Hepatocyte (in vitro differentiated cells): ENCODE measurements around the gene CBFA2T3. TPM values are rescaled to one million over a fixed set of nuclear protein-coding genes. Genes with fewer than 3 reads are reported as not detected.

ENCODE experiments used
- DNase-seq: peaks from one replicate; pipeline ENCODE4 v3.0.0-alpha.2; 2016; ENCODE audit warnings: low spot score
- H2AFZ ChIP-seq: fragments of 200-600 bp; sonication (generic); 2 replicates; pipeline ENCODE4 v1.6.0; 2016; ENCODE audit warnings: antibody characterized with exemption, mild to moderate bottlenecking
- H3K27ac ChIP-seq: fragments of 200-600 bp; sonication (generic); 2 replicates; pipeline ENCODE4 v1.5.1; 2016; ENCODE audit warnings: mild to moderate bottlenecking
- H3K27me3 ChIP-seq: fragments of 200-600 bp; sonication (generic); 2 replicates; pipeline ENCODE4 v1.6.1; 2016
- H3K36me3 ChIP-seq: fragments of 200-600 bp; sonication (generic); replicated peaks from 2 replicates; pipeline ENCODE4 v1.5.1; 2016; ENCODE audit warnings: low read depth; ENCODE audit not compliant: insufficient read depth
- H3K4me1 ChIP-seq: fragments of 200-600 bp; sonication (generic); 2 replicates; pipeline ENCODE4 v1.5.1; 2016; ENCODE audit warnings: mild to moderate bottlenecking, moderate library complexity; ENCODE audit not compliant: insufficient read depth
- H3K4me2 ChIP-seq: fragments of 200-600 bp; sonication (generic); 2 replicates; pipeline ENCODE4 v1.6.0; 2016
- H3K4me3 ChIP-seq: fragments of 200-600 bp; sonication (generic); 2 replicates; pipeline ENCODE4 v1.5.1; 2016; ENCODE audit warnings: mild to moderate bottlenecking
- H3K79me2 ChIP-seq: fragments of 200-600 bp; sonication (generic); 2 replicates; pipeline ENCODE4 v1.6.0; 2017; ENCODE audit warnings: mild to moderate bottlenecking
- H3K9me2 ChIP-seq: fragments of 200-600 bp; sonication (generic); replicated peaks from 2 replicates; pipeline ENCODE4 v1.6.0; 2017; ENCODE audit warnings: mild to moderate bottlenecking; ENCODE audit not compliant: insufficient read depth
- H3K9me3 ChIP-seq: fragments of 200-600 bp; sonication (generic); 2 replicates; pipeline ENCODE4 v1.5.1; 2016; ENCODE audit warnings: low read depth, mild to moderate bottlenecking
- H4K20me1 ChIP-seq: fragments of 200-600 bp; sonication (generic); 2 replicates; pipeline ENCODE4 v1.6.0; 2016; ENCODE audit warnings: mild to moderate bottlenecking; ENCODE audit not compliant: insufficient read depth, poor library complexity, severe bottlenecking
- EZH2 ChIP-seq: fragments of 200-600 bp; sonication (generic); IDR thresholded peaks from 2 replicates; pipeline ENCODE4 v1.6.1; 2016; ENCODE audit warnings: antibody characterized with exemption, mild to moderate bottlenecking, borderline replicate concordance
- EZH2phosphoT487 ChIP-seq: fragments of 200-600 bp; sonication (generic); IDR thresholded peaks from one replicate; pipeline ENCODE4 v1.6.1; 2018; ENCODE audit warnings: antibody characterized with exemption, mild to moderate bottlenecking, low read depth, moderate library complexity; ENCODE audit not compliant: unreplicated experiment, severe bottlenecking
- WGBS: methylation state at CpG from one replicate; pipeline ENCODE4 v1.1.6; 2016; ENCODE audit warnings: low lambda C conversion rate; ENCODE audit errors: missing lambda C conversion rate; 5-methylcytosine and 5-hydroxymethylcytosine counted together
- polyA plus RNA-seq: library from polyadenylated mRNA; unstranded; fragments of >200 nt; fragmentation: Nextera tagmentation; extraction: Ambion mirVana; gene quantifications from 2 replicates; pipeline ENCODE4 v1.2.1, GENCODE V29; 2016
- total RNA-seq: library from RNA; depleted of rRNA; stranded (reverse); fragments of >200 nt; gene quantifications from 2 replicates; pipeline ENCODE4 v1.2.3, GENCODE V29; 2014
- TF ChIP-seq, protein P1 (sequence below): fragments of 200-600 bp; sonication (generic); IDR thresholded peaks from 2 replicates; pipeline ENCODE4 v1.5.1; 2016; ENCODE audit warnings: antibody characterized with exemption, mild to moderate bottlenecking; ENCODE audit not compliant: poor library complexity

Gene CBFA2T3
- total and polyA plus RNA-seq, 2 experiments from 2014 or later: 0.07 to 1.5 TPM

DNA sequence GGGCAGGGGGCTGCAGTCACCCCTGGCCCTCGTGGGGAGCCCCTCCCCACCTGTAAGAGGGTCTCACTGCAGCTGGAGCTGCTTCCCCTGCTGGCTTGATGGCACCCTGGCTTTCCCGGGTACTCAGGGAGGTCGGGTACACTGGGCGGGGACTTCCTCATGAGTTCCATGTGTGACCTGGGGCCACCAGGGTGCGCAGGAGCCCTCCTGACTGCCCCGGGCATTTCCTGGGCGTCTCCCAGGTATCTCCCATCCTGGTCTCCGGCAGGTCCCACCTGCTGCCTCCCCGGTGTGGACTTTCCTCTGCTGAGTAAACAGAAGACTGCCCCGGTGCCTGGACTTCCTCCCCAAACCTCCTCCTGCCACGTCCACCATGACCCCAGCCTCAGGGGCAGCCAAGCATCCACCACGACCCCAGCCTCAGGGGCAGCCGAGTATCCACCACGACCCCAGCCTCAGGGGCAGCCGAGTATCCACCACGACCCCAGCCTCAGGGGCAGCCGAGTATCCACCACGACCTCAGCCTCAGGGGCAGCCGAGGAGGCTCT is 40.9 kb downstream of the CBFA2T3 start:
- Histone ChIP-seq H3K79me2 (no peaks in the 10 kb centered on the region), H3K9me3 (no peaks in the 10 kb centered on the region), H3K36me3 (no peaks in the 10 kb centered on the region), H3K27ac (no peak overlapping the region), H4K20me1 (no peaks in the 10 kb centered on the region), H3K4me2 (no peak overlapping the region), H3K4me3 (no peak overlapping the region), H3K4me1 (peaks cover 7% of the 10 kb centered on the region), H3K27me3 (peaks cover 32% of the 10 kb centered on the region), H3K9me2 (no peaks in the 10 kb centered on the region), H2AFZ (no peak overlapping the region)
- TF ChIP-seq, protein P1, sequence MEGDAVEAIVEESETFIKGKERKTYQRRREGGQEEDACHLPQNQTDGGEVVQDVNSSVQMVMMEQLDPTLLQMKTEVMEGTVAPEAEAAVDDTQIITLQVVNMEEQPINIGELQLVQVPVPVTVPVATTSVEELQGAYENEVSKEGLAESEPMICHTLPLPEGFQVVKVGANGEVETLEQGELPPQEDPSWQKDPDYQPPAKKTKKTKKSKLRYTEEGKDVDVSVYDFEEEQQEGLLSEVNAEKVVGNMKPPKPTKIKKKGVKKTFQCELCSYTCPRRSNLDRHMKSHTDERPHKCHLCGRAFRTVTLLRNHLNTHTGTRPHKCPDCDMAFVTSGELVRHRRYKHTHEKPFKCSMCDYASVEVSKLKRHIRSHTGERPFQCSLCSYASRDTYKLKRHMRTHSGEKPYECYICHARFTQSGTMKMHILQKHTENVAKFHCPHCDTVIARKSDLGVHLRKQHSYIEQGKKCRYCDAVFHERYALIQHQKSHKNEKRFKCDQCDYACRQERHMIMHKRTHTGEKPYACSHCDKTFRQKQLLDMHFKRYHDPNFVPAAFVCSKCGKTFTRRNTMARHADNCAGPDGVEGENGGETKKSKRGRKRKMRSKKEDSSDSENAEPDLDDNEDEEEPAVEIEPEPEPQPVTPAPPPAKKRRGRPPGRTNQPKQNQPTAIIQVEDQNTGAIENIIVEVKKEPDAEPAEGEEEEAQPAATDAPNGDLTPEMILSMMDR: no peak
- TF ChIP-seq EZH2phosphoT487: no peak
- TF ChIP-seq EZH2: no peak
- WGBS: 64% methylated on average over 17 of the region's 19 CpGs
- DNase-seq: no peak

DNA sequence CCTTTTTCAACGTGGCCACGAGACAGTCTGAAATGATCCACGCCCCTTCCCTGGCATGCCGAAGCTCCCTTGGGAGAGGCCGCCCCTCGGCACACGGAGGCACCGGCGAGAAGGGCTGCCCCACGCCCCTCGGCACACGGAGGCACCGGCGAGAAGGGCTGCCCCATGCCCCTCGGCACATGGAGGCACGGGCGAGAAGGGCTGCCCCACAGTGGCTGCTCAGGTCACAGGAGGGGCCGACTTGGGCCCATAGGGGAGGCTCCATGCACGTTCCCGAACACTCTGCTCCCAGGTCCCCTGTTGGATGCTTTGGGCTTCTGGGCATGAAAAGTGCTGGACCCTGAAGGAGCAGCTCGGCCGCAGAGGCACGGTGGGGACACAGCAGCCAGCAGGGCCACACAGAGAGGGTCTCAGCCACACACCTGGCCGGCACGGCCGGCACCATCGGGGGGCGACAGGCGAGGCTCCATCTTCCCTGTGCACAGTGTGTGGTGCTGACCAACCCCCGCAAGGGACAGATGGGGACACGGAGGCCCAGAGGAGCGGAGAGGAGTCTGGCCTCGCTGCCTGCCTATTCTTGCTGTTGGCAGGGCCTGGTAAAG is 42.8 kb downstream of the CBFA2T3 start:
- Histone ChIP-seq H3K79me2 (no peaks in the 10 kb centered on the region), H3K4me1 (peaks cover 7% of the 10 kb centered on the region), H3K4me3 (no peak overlapping the region), H4K20me1 (no peaks in the 10 kb centered on the region), H3K36me3 (no peaks in the 10 kb centered on the region), H3K9me2 (no peaks in the 10 kb centered on the region), H3K4me2 (no peak overlapping the region), H3K27ac (no peak overlapping the region), H3K27me3 (peaks cover 15% of the 10 kb centered on the region), H3K9me3 (no peaks in the 10 kb centered on the region), H2AFZ (no peak overlapping the region)
- WGBS: 87% methylated on average over 33 of the region's 33 CpGs
- TF ChIP-seq, protein P1: no peak
- TF ChIP-seq EZH2phosphoT487 (no peak), EZH2 (no peak)
- DNase-seq: no peak

DNA sequence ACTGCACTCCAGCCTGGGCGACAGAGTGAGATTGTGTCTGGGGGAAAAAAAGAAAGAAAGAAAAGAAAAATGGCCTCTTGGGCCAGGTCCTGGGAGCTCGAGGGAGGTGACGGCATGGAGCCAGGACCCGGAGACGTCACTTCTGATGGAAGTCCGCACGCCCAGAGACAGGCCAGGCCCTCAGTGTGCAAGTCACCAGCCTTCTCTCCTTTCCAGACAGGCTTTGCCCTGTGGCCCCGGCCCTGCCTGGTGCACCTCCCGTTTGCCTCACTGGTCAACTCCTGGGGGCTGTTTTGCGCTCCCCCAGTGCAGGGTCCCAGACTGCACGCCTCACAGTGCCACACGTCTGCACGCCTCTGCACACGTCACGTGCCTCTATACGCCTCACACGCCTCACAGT is 44.1 kb downstream of the CBFA2T3 start:
- H3K27ac ChIP-seq: no peak overlapping the region
- no peaks in the 10 kb centered on the region for H3K36me3 ChIP-seq
- no peak overlapping the region for H2AFZ ChIP-seq
- DNase-seq: no peak
- H3K79me2 ChIP-seq: no peaks in the 10 kb centered on the region
- no peaks in the 10 kb centered on the region for H3K9me3 ChIP-seq
- H3K4me2 ChIP-seq: no peak overlapping the region
- H3K4me3 ChIP-seq: no peak overlapping the region
- TF ChIP-seq EZH2phosphoT487 (no peak), EZH2 (no peak)
- TF ChIP-seq, protein P1: no peak
- peaks cover 3% of the 10 kb centered on the region for H3K27me3 ChIP-seq
- peaks cover 16% of the 10 kb centered on the region for H3K4me1 ChIP-seq
- H3K9me2 ChIP-seq: no peaks in the 10 kb centered on the region
- 91% methylated on average over 16 of the region's 17 CpGs for WGBS
- no peaks in the 10 kb centered on the region for H4K20me1 ChIP-seq
